ENCODE data around the gene BAHCC1. TPM values are rescaled to one million over a fixed set of nuclear protein-coding genes. Genes with fewer than 3 reads are reported as not detected.

BAHCC1 gene
- total and polyA plus RNA-seq, 10 of the 15 experiments (the other 5 are each of a cell fraction or from before 2014, with no cell fraction given), result 0.03 to 0.14 (median 0.11) TPM; not detected in 6

DNA sequence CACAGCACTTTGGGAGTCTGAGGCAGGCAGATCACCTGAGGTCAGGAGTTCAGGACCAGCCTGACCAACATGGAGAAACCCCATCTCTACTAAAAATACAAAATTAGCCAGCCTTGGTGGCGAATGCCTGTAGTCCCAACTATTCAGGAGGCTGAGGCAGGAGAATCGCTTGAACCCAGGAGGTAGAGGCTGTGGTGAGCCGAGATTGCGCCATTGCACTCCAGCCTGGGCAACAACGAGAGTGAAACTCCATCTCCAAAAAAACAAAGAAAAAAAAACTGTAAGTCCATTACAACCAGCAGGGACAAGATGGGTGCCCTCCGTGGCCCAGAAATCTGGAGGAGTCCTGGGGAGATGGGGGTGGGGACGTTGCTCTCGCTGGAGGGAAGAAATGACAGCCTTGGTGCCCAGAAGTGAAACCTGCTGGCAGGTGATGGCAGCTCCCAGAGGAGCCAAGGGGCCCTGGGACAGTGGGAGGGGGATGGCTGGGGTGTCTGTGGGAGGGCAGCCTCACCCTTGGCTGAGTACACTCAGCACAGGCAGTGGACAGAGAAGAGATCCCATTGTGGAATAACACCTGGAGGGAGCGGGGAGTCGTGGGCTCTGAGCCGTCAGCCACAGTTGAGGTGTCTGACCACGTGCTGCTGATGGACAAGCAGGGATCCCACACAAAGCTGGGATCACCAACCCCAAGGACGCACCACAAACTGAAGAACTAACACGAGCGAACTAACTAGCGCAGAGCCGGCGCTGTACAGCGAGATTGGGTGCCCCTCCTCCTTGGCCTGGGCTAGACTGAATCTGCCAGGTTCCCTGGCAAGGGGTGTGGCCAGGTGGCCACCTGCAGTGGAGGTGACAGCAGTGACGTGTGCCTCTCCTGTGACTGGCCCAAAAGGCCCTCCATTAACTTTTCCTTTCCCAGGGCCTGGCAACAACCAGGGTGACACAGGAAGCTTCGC is 46.9 kb upstream of the BAHCC1 start:
- ChIA-PET RAD21 (ENCODE audit: unreplicated experiment) (no interaction called here), SMC1A (ENCODE audit: uncharacterized antibody, unreplicated experiment) (no interaction called here), CTCF (no interaction called here), POLR2A (no interaction called here)
- TF ChIP-seq PBX3 (IDR thresholded peaks at IDR 0.05; ENCODE audit: insufficient replicate concordance, low read depth, low read length), result no peak
- TF ChIP-seq, protein P1, sequence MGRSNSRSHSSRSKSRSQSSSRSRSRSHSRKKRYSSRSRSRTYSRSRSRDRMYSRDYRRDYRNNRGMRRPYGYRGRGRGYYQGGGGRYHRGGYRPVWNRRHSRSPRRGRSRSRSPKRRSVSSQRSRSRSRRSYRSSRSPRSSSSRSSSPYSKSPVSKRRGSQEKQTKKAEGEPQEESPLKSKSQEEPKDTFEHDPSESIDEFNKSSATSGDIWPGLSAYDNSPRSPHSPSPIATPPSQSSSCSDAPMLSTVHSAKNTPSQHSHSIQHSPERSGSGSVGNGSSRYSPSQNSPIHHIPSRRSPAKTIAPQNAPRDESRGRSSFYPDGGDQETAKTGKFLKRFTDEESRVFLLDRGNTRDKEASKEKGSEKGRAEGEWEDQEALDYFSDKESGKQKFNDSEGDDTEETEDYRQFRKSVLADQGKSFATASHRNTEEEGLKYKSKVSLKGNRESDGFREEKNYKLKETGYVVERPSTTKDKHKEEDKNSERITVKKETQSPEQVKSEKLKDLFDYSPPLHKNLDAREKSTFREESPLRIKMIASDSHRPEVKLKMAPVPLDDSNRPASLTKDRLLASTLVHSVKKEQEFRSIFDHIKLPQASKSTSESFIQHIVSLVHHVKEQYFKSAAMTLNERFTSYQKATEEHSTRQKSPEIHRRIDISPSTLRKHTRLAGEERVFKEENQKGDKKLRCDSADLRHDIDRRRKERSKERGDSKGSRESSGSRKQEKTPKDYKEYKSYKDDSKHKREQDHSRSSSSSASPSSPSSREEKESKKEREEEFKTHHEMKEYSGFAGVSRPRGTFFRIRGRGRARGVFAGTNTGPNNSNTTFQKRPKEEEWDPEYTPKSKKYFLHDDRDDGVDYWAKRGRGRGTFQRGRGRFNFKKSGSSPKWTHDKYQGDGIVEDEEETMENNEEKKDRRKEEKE (IDR thresholded peaks at IDR 0.05), result no peak
- no peak for TF ChIP-seq KLF5 (IDR thresholded peaks at IDR 0.05; ENCODE audit: partially characterized antibody)
- no peak for TF ChIP-seq RB1 (IDR thresholded peaks at IDR 0.05; ENCODE audit: borderline replicate concordance)
- TF ChIP-seq ZNF592 (IDR thresholded peaks at IDR 0.05), result no peak
- TF ChIP-seq IRF4 (IDR thresholded peaks at IDR 0.05; ENCODE audit: low read depth, low read length), result no peak
- TF ChIP-seq, protein P2, sequence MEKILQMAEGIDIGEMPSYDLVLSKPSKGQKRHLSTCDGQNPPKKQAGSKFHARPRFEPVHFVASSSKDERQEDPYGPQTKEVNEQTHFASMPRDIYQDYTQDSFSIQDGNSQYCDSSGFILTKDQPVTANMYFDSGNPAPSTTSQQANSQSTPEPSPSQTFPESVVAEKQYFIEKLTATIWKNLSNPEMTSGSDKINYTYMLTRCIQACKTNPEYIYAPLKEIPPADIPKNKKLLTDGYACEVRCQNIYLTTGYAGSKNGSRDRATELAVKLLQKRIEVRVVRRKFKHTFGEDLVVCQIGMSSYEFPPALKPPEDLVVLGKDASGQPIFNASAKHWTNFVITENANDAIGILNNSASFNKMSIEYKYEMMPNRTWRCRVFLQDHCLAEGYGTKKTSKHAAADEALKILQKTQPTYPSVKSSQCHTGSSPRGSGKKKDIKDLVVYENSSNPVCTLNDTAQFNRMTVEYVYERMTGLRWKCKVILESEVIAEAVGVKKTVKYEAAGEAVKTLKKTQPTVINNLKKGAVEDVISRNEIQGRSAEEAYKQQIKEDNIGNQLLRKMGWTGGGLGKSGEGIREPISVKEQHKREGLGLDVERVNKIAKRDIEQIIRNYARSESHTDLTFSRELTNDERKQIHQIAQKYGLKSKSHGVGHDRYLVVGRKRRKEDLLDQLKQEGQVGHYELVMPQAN (conservative IDR thresholded peaks at IDR 0.05), result no peak
- TF ChIP-seq NFYA (IDR thresholded peaks at IDR 0.05; ENCODE audit: borderline replicate concordance, low read depth, low read length), result no peak
- TF ChIP-seq SRF (IDR thresholded peaks at IDR 0.05; ENCODE audit: low read depth in 2 of 2, low read length in 2 of 2), result no peak
- 71% methylated on average over 20 of the region's 21 CpGs for WGBS (ENCODE audit: insufficient coverage, insufficient replicate concordance, low lambda C conversion rate, missing lambda C conversion rate)
- in situ Hi-C loops (cut with MboI) (no loop called here), intact Hi-C loops (cut with micrococcal nuclease; ENCODE audit: unreplicated experiment) (no loop called here)
- no peak overlapping the region for H3K9ac ChIP-seq (ENCODE audit: control insufficient read depth, insufficient read depth, low read length)
- ATAC-seq (no peak), FAIRE-seq (no peak), DNase-seq (ENCODE audit: low read depth, low spot score) (no peak)
- no peaks in the 10 kb centered on the region for H3K4me1 ChIP-seq (ENCODE audit: control insufficient read depth, insufficient read depth, low read length)
- no TSS peak for BruUV-seq (replicated peaks)
- H3K27me3 ChIP-seq (replicated peaks in 1 of 2; ENCODE audit: control insufficient read depth in 2 of 2, insufficient read depth in 2 of 2, low read length in 1 of 2), result no peaks in the 10 kb centered on the region
- H3K27ac ChIP-seq (ENCODE audit: control insufficient read depth, insufficient read depth), result no peak overlapping the region
- no peaks in the 10 kb centered on the region for H3K9me3 ChIP-seq (replicated peaks; ENCODE audit: control insufficient read depth, insufficient read depth, low read length)
- H2AFZ ChIP-seq (ENCODE audit: control insufficient read depth, low read depth, low read length), result no peak overlapping the region
- no peak overlapping the region for H3K4me3 ChIP-seq
- H3K79me2 ChIP-seq (ENCODE audit: control insufficient read depth, insufficient read depth, low read length), result peaks cover 15% of the 10 kb centered on the region
- no peaks in the 10 kb centered on the region for H4K20me1 ChIP-seq (ENCODE audit: control insufficient read depth, insufficient read depth)
- no peaks in the 10 kb centered on the region for H3K36me3 ChIP-seq (ENCODE audit: control insufficient read depth in 2 of 2, insufficient read depth in 2 of 2, low read length in 1 of 2)
- H3K4me2 ChIP-seq (ENCODE audit: control insufficient read depth, insufficient read depth), result no peak overlapping the region
